HepG2 (cell line): ENCODE data around the gene ETF1. TPM values are rescaled to one million over a fixed set of nuclear protein-coding genes. Genes with fewer than 3 reads are reported as not detected.

Experiments used
- ARNTL ChIP-seq: sonication (generic); formaldehyde crosslinking; IDR thresholded peaks from 2 replicates; pipeline ENCODE4 v1.4.0; 2020; ENCODE audit warnings: mild to moderate bottlenecking, missing genetic modification reagents
- HNRNPL ChIP-seq: fragments of 200-400 bp; formaldehyde crosslinking; IDR thresholded peaks from 2 replicates; pipeline ENCODE4 v1.6.1; 2017; ENCODE audit warnings: mild to moderate bottlenecking, low read depth, low read length
- IRF9 ChIP-seq: sonication (generic); formaldehyde crosslinking; IDR thresholded peaks from 2 replicates; pipeline ENCODE4 v1.8.0; 2022; ENCODE audit warnings: missing genetic modification reagents, mild to moderate bottlenecking, borderline replicate concordance
- KAT8 ChIP-seq: IDR thresholded peaks from 2 replicates; pipeline ENCODE4 v1.6.1; 2016; ENCODE audit warnings: missing genetic modification reagents, missing compliant biosample characterization
- YEATS2 ChIP-seq: sonication (generic); formaldehyde crosslinking; IDR thresholded peaks from 2 replicates; pipeline ENCODE4 v1.4.0; 2020; ENCODE audit warnings: missing genetic modification reagents, borderline replicate concordance
- ZBTB49 ChIP-seq: sonication (generic); formaldehyde crosslinking; IDR thresholded peaks from 2 replicates; pipeline ENCODE4 v1.4.0; 2020; ENCODE audit warnings: missing genetic modification reagents, borderline replicate concordance
- ZNF546 ChIP-seq: sonication (generic); formaldehyde crosslinking; conservative IDR thresholded peaks from 2 replicates; pipeline ENCODE4 v1.8.1; 2023; ENCODE audit warnings: mild to moderate bottlenecking, missing genetic modification reagents
- ZNF687 ChIP-seq: sonication (generic); formaldehyde crosslinking; IDR thresholded peaks from 2 replicates; pipeline ENCODE4 v1.5.1; 2020; ENCODE audit warnings: mild to moderate bottlenecking, missing genetic modification reagents, moderate library complexity
- polyA plus RNA-seq, 8 experiments: library from polyadenylated mRNA; depleted of rRNA in 3 of 8; stranded (reverse) in 7 of 8; unstranded in 1 of 8; fragments of >200 nt; fragmentation: Illumina TruSeq in 4 of 8; extraction: Trizol in 4 of 8; gene quantifications; 2 replicates each; pipeline versions ENCODE4 v1.2.1 to v1.2.3, GENCODE V29; 2011 to 2016; ENCODE audit warnings: low read depth in 4 of 8, missing spikeins in 1 of 8, mixed read lengths in 1 of 8; ENCODE audit not compliant: insufficient read depth in 1 of 8
- total RNA-seq, 5 experiments: library from RNA; depleted of rRNA; stranded (reverse); fragments of >200 nt; fragmentation: Illumina TruSeq; extraction: Trizol; gene quantifications; 2 replicates each; pipeline ENCODE4 v1.2.3, GENCODE V29; 2016; ENCODE audit warnings: low read depth in 1 of 5

The ETF1 gene
- total and polyA plus RNA-seq, 2 of the 13 experiments (the other 11 are each of a cell fraction or from before 2014, with no cell fraction given) = 52.1 to 184 TPM

- no peak for TF ChIP-seq ZBTB49 (CRISPR knock-in tag)
- TF ChIP-seq ARNTL (CRISPR knock-in tag) = no peak
- TF ChIP-seq ZNF546 (CRISPR knock-in tag) = no peak
- peak; percentile 31; the same call in 1 of the 2 replicates for TF ChIP-seq ZNF687 (CRISPR knock-in tag)
- TF ChIP-seq KAT8 = no peak
- no peak for TF ChIP-seq YEATS2 (CRISPR knock-in tag)
- TF ChIP-seq HNRNPL = peak; percentile 71; the same call in 1 of the 2 replicates
- TF ChIP-seq IRF9 = no peak
- TF ChIP-seq, all 625 proteins: peak for 6
These were observed 53.4 kb downstream of the ETF1 start (continued) for GRCh38 chr5:138489683-138490061.
